ENCODE results near the gene RBM7.
A peak's percentile ranks its signal among the peaks of the same experiment; 100 is the strongest.

Gene RBM7

DNA sequence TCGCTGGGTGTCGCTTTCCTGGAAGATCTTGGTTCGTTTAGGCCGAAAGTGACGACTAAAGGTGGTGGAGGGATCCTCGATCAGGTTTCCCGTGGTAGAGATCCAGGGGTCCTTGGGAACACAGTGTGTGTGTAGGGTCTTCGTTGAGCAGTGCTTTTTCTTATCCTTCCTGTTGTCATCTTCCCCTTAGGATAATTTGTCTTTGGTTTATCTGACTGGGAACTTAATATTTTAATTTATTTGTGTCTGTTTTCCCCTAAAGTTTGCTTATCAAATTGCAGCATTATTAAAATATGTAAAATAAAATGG is 403 bp downstream of the RBM7 start:
- Histone ChIP-seq H3K27me3 (ENCODE audit: control insufficient read depth, low read length) (no peaks in the 10 kb centered on the region), H3K9me2 (replicated peaks; ENCODE audit: control insufficient read depth, low read length) (no peaks in the 10 kb centered on the region), H3K36me3 (ENCODE audit: control insufficient read depth, low read length) (peaks cover 54% of the 10 kb centered on the region), H3K4me3 (ENCODE audit: low read length) (peak overlapping the region; percentile 96), H3F3A (ENCODE audit: control insufficient read depth, insufficient read depth) (peaks cover 7% of the 10 kb centered on the region; the same call in 1 of the 2 replicates), H4K20me1 (ENCODE audit: control insufficient read depth, insufficient read depth, low read depth, low read length) (no peaks in the 10 kb centered on the region), H3K4me1 (ENCODE audit: control insufficient read depth, low read length) (peaks cover 28% of the 10 kb centered on the region), H3K9me3 (ENCODE audit: control insufficient read depth, insufficient read depth, low read length) (no peaks in the 10 kb centered on the region), H3K4me2 (ENCODE audit: low read length) (peak overlapping the region; percentile 93), H3K79me2 (ENCODE audit: control insufficient read depth, low read length) (peaks cover 70% of the 10 kb centered on the region), H3K27ac (ENCODE audit: low read depth, low read length) (peak overlapping the region; percentile 65)
- no peak for TF ChIP-seq EZH2phosphoT487 (IDR thresholded peaks at IDR 0.05; ENCODE audit: borderline replicate concordance, low read length)
- peak; percentile 3 for TF ChIP-seq CTCF (IDR thresholded peaks at IDR 0.05; ENCODE audit: low read depth, low read length, poor library complexity, severe bottlenecking)

DNA sequence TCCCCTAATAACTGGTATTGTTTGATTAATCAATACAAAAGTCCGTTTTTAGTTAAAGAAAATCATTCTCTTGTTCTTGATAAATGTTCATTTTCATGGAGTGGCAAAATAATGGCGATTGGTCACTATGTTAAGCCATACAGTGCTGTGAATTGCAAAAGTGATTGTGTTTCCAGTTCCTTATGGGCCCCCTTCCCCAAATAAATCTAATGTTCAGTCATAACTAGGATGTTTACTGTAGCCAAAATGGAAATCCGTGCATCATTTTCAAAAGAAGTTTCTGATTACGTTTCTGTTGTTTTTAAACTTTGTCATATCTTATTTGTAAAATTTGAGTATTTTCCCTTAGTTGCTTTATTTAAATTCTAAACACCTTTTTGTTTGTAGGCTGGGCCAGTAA is 845 bp downstream of the RBM7 start:
- H3K36me3 ChIP-seq (ENCODE audit: control insufficient read depth, low read length) = peaks cover 58% of the 10 kb centered on the region
- no peaks in the 10 kb centered on the region for H3K9me3 ChIP-seq (ENCODE audit: control insufficient read depth, insufficient read depth, low read length)
- no peak for TF ChIP-seq CTCF (IDR thresholded peaks at IDR 0.05; ENCODE audit: low read depth, low read length, poor library complexity, severe bottlenecking)
- no peak for TF ChIP-seq EZH2phosphoT487 (IDR thresholded peaks at IDR 0.05; ENCODE audit: borderline replicate concordance, low read length)
- peaks cover 70% of the 10 kb centered on the region for H3K79me2 ChIP-seq (ENCODE audit: control insufficient read depth, low read length)
- peak overlapping the region; percentile 65; the same call in 1 of the 2 replicates for H3K27ac ChIP-seq (ENCODE audit: low read depth, low read length)
- H3K4me1 ChIP-seq (ENCODE audit: control insufficient read depth, low read length) = peaks cover 28% of the 10 kb centered on the region
- no peaks in the 10 kb centered on the region for H3K9me2 ChIP-seq (replicated peaks; ENCODE audit: control insufficient read depth, low read length)
- H4K20me1 ChIP-seq (ENCODE audit: control insufficient read depth, insufficient read depth, low read depth, low read length) = no peaks in the 10 kb centered on the region
- peak overlapping the region; percentile 93 for H3K4me2 ChIP-seq (ENCODE audit: low read length)
- peaks cover 4% of the 10 kb centered on the region; the same call in 1 of the 2 replicates for H3F3A ChIP-seq (ENCODE audit: control insufficient read depth, insufficient read depth)
- peak overlapping the region; percentile 96 for H3K4me3 ChIP-seq (ENCODE audit: low read length)
- no peaks in the 10 kb centered on the region for H3K27me3 ChIP-seq (ENCODE audit: control insufficient read depth, low read length)

DNA sequence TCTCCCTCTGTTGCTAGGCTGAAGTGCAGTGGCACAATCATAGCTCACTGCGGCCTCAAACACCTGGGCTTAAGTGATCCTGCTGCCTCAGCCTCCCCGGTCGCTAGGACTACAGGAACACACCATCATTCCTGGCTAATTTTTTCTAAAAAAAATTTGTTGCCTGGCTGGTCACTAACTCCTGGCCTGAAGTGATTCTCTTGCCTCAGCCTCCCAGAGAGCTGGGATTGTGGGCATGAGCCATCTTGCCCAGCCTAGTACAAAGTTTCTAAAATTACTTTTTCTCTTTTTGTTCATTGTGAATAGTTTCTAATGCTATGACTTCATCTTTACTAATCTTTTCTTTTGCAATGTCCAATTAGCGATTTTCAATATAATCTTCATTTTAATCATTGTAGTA is 12.5 kb downstream of the RBM7 start:
- H3K27ac ChIP-seq (ENCODE audit: low read depth, low read length) = no peak overlapping the region
- H3K4me1 ChIP-seq (ENCODE audit: control insufficient read depth, low read length) = peaks cover 37% of the 10 kb centered on the region
- H3K9me3 ChIP-seq (ENCODE audit: control insufficient read depth, insufficient read depth, low read length) = no peaks in the 10 kb centered on the region
- H4K20me1 ChIP-seq (ENCODE audit: control insufficient read depth, insufficient read depth, low read depth, low read length) = no peaks in the 10 kb centered on the region
- no peaks in the 10 kb centered on the region for H3K27me3 ChIP-seq (ENCODE audit: control insufficient read depth, low read length)
- peak overlapping the region; percentile 35; the same call in 1 of the 2 replicates for H3K4me2 ChIP-seq (ENCODE audit: low read length)
- H3F3A ChIP-seq (ENCODE audit: control insufficient read depth, insufficient read depth) = no peaks in the 10 kb centered on the region; the same call in 1 of the 2 replicates
- TF ChIP-seq EZH2phosphoT487 (IDR thresholded peaks at IDR 0.05; ENCODE audit: borderline replicate concordance, low read length) = no peak
- TF ChIP-seq CTCF (IDR thresholded peaks at IDR 0.05; ENCODE audit: low read depth, low read length, poor library complexity, severe bottlenecking) = no peak
- H3K4me3 ChIP-seq (ENCODE audit: low read length) = no peak overlapping the region
- H3K9me2 ChIP-seq (replicated peaks; ENCODE audit: control insufficient read depth, low read length) = no peaks in the 10 kb centered on the region
- peaks cover 25% of the 10 kb centered on the region for H3K36me3 ChIP-seq (ENCODE audit: control insufficient read depth, low read length)
- no peaks in the 10 kb centered on the region for H3K79me2 ChIP-seq (ENCODE audit: control insufficient read depth, low read length)

Measured in DOHH2 (cell line).